HepG2 (cell line): ENCODE measurements around the gene RUNDC1. TPM values are rescaled to one million over a fixed set of nuclear protein-coding genes. Genes with fewer than 3 reads are reported as not detected.

Experiments
- CBX5 ChIP-seq: sonication (generic); formaldehyde crosslinking; IDR thresholded peaks from 2 replicates; pipeline ENCODE4 v1.4.0; 2020; ENCODE audit warnings: missing genetic modification reagents, borderline replicate concordance
- CHD2 ChIP-seq: IDR thresholded peaks from 2 replicates; pipeline ENCODE4 v1.6.1; 2011; ENCODE audit warnings: low read depth, low read length, improper control_type of control experiment
- HDAC1 ChIP-seq: sonication (generic); formaldehyde crosslinking; IDR thresholded peaks from 2 replicates; pipeline ENCODE4 v1.5.1; 2020; ENCODE audit warnings: mild to moderate bottlenecking, missing genetic modification reagents
- REL ChIP-seq: sonication (generic); formaldehyde crosslinking; conservative IDR thresholded peaks from 2 replicates; pipeline ENCODE4 v1.8.0; 2022; ENCODE audit warnings: mild to moderate bottlenecking, missing genetic modification reagents, moderate library complexity
- TBP ChIP-seq: sonication (generic); formaldehyde crosslinking; IDR thresholded peaks from 2 replicates; pipeline ENCODE4 v1.5.0; 2020; ENCODE audit warnings: missing genetic modification reagents
- ZNF703 ChIP-seq: sonication (generic); formaldehyde crosslinking; IDR thresholded peaks from 2 replicates; pipeline ENCODE4 v1.5.1; 2020; ENCODE audit warnings: missing genetic modification reagents, mild to moderate bottlenecking, moderate library complexity, borderline replicate concordance
- polyA plus RNA-seq, 8 experiments: library from polyadenylated mRNA; depleted of rRNA in 3 of 8; stranded (reverse) in 7 of 8; unstranded in 1 of 8; fragments of >200 nt; fragmentation: Illumina TruSeq in 4 of 8; extraction: Trizol in 4 of 8; gene quantifications; 2 replicates each; pipeline versions ENCODE4 v1.2.1 to v1.2.3, GENCODE V29; 2011 to 2016; ENCODE audit warnings: low read depth in 4 of 8, missing spikeins in 1 of 8, mixed read lengths in 1 of 8; ENCODE audit not compliant: insufficient read depth in 1 of 8
- total RNA-seq, 5 experiments: library from RNA; depleted of rRNA; stranded (reverse); fragments of >200 nt; fragmentation: Illumina TruSeq; extraction: Trizol; gene quantifications; 2 replicates each; pipeline ENCODE4 v1.2.3, GENCODE V29; 2016; ENCODE audit warnings: low read depth in 1 of 5
- TF ChIP-seq, protein P1 (sequence below): sonication (generic); formaldehyde crosslinking; IDR thresholded peaks from 2 replicates; pipeline ENCODE4 v1.4.0; 2020; ENCODE audit warnings: missing genetic modification reagents
- TF ChIP-seq, protein P2 (sequence below): sonication (generic); formaldehyde crosslinking; IDR thresholded peaks from 2 replicates; pipeline ENCODE4 v1.5.0; 2020; ENCODE audit warnings: missing genetic modification reagents

RUNDC1 gene
- total and polyA plus RNA-seq, 2 of the 13 experiments (the other 11 are each of a cell fraction or from before 2014, with no cell fraction given): 10.3 to 11.4 TPM

DNA sequence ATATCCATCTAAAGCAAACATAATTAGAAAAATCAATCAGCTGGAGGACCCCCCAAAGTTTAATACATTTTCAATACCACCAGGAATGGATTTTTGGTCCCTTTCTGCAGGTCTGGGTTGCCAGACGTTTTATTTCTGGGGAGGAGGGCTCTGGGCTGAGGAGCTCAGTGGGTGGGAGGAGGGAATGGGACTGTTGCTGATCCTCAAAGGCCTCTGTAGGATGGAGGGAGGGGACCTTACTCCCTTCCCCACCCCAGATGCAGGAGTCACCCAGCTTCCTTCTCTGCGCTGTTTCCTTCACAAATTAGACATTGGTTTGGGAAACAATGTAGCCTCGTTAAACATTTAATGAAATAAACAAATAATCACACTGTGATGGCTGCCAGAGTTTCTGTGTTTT lies 51.3 kb downstream of the RUNDC1 start (continued):
- no peak for TF ChIP-seq CBX5 (CRISPR knock-in tag)
- no peak for TF ChIP-seq TBP (CRISPR knock-in tag)
- TF ChIP-seq, protein P1, sequence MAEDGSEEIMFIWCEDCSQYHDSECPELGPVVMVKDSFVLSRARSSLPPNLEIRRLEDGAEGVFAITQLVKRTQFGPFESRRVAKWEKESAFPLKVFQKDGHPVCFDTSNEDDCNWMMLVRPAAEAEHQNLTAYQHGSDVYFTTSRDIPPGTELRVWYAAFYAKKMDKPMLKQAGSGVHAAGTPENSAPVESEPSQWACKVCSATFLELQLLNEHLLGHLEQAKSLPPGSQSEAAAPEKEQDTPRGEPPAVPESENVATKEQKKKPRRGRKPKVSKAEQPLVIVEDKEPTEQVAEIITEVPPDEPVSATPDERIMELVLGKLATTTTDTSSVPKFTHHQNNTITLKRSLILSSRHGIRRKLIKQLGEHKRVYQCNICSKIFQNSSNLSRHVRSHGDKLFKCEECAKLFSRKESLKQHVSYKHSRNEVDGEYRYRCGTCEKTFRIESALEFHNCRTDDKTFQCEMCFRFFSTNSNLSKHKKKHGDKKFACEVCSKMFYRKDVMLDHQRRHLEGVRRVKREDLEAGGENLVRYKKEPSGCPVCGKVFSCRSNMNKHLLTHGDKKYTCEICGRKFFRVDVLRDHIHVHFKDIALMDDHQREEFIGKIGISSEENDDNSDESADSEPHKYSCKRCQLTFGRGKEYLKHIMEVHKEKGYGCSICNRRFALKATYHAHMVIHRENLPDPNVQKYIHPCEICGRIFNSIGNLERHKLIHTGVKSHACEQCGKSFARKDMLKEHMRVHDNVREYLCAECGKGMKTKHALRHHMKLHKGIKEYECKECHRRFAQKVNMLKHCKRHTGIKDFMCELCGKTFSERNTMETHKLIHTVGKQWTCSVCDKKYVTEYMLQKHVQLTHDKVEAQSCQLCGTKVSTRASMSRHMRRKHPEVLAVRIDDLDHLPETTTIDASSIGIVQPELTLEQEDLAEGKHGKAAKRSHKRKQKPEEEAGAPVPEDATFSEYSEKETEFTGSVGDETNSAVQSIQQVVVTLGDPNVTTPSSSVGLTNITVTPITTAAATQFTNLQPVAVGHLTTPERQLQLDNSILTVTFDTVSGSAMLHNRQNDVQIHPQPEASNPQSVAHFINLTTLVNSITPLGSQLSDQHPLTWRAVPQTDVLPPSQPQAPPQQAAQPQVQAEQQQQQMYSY (CRISPR knock-in tag): no peak
- no peak for TF ChIP-seq HDAC1 (CRISPR knock-in tag)
- TF ChIP-seq CHD2: no peak
- TF ChIP-seq REL (CRISPR knock-in tag): no peak
- TF ChIP-seq, protein P2, sequence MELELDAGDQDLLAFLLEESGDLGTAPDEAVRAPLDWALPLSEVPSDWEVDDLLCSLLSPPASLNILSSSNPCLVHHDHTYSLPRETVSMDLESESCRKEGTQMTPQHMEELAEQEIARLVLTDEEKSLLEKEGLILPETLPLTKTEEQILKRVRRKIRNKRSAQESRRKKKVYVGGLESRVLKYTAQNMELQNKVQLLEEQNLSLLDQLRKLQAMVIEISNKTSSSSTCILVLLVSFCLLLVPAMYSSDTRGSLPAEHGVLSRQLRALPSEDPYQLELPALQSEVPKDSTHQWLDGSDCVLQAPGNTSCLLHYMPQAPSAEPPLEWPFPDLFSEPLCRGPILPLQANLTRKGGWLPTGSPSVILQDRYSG: no peak
- TF ChIP-seq ZNF703 (CRISPR knock-in tag): no peak
